ENCODE results near the gene MED15.

MED15 gene

DNA sequence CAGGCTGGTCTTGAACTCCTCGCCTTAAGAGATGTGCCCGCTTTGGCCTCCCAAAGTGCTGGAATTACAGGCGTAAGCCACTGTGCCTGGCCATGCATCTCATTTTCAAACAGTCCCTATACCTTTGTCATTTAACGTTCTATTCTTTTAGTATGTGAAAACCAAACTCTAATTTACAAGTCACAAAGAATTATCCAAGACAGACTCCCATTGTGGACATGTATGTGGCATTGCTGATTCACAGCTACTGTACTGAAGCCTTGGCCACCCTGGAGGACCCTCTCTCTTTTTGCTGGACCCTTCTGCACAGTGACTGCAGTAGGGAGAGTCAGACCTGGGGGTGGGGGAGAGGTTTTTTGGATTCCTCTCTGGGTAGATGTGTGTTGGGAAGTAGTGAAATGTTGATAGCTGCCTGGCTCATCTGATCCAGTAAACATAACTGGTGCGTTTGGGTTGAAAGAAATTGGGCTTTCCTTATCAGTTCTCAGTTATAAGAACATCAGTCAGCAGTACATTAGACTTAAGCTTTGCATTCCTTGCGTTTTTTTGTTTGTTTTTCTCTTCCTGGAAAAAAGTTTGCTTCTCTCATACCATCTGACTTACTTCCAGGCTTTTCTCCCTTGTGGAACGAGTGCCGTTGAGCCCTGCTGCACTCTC lies 65.9 kb downstream of the MED15 start:
- no peak for DNase-seq

DNA sequence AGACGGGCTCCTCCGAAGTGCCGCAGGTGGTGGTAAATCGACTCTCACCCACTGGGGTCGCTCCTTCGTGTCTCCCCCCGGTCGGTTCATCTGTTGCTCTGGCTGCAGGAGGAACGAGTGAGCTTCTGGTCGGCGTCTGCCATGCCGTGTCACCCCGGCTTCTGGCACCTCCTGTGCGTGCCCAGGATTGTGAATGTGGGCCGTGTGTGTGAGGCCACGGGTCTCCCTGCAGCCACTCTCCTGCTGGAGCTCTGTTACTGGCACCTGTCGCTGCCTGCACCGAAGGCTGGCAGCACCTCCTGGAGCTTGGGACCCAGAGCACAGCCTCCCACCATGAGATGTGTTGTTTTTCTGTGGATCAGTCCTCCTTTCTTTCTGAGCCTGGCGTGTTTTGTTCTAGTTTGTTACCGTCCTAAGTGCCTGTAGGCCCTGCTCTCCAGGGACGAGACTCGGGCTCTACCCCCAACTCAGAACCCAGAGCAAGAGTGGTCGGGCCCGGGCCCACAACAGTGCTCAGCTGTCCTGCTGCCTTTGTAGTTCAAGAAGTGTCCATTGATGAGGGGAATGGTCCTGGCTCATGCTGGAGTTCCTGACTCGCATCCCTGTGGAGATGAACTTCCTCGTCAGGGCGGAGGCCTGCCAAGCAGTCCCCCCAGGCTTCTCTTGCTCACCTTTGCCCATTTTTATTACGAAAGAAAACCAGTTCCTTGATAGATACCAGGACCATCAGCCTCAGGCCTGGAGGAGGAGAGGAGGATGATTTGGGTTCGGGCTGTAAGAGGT lies 66.6 kb downstream of the MED15 start:
- no peak for DNase-seq

DNA sequence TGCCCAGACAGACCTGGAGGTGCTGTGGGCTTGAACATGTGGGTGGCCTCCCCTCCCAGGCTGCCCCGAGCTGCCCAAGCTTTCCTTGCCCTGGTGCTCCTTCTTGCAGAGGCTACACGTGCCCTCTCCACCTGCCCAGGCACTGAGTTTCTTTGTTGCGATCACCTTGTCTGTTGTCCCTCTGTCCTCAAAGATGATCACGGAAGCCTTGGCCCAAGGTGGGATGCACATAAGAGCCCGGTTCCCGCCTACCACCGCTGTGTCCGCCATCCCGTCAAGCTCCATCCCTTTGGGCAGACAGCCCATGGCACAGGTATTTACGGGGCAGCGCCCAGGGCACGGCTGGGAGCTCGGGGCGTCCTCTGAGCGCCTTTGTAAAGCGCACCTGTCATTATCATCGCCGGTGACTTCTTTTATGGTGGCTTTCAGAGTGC lies 67.5 kb downstream of the MED15 start:
- DNase-seq, result no peak

DNA sequence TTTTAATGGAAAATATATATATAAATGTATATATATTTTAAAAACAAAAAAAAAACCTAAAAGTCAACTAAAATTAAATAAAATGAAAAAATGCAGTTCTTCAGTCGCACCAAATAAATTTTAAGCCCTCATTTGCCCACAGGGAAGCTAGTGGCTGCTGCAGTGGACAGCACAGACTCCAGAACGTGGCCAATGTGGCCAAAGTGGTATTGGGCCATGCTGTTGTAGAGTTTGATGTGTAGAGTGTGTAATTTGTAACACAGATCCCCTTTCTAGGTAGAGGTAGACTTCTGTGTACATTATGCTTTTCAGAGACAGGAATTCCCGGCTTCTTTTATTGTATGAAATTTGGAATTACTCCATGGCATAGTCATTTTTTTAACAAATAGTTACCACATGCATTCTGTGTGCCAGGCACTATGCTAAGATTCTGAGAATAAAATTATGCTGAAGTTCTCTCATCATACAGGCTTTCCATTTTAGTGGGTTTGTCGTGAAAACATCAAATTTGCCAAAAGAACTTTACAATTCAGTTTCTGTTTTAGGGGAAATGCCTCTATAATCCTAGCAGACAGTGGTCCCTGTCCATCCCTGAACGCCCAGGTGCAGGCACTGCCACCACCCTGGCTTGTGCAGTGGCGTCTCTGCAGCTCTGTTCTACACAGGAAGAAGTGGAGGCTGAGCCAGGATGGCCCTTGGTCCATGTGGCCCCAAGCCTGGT lies 68.5 kb downstream of the MED15 start:
- no peak for DNase-seq

DNA sequence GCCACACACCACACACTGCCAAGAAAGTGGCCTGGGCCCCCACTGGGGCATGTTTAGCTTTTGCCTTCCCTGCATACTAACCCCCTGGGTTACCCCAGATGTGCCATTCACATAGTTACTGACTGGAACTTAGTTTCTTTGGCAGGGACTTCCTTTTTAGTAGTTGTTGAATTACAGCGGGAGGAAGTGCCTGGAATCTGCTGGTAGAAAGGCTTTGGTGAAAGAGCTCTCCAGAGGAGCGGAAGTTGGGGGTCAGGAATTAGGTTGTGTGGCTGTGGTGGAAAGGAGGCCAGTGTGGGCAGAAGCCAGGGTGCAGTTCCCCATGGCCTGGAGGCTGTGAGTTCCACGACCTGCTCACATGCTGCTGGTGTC lies 69.0 kb downstream of the MED15 start:
- no peak for DNase-seq

DNA sequence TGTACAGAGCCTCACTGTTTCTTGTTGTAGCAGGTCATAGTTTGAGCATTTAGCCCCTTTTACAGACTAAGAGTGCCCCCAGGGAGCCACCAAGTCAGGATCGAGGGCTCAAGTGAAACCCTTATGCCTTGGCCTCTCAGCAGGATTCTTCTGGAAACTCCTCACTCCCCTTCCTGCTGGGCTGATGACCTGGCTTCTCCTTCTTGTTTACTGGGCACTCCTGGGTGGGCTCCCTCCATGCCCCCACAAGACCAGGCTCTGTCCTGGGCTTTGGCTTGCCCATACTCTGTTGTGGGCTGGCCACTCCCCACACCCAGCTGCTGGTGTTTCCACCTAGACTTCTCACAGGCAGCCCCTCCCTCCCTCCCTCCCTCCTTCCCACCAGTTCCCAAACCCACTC lies 69.6 kb downstream of the MED15 start:
- no peak for DNase-seq

DNA sequence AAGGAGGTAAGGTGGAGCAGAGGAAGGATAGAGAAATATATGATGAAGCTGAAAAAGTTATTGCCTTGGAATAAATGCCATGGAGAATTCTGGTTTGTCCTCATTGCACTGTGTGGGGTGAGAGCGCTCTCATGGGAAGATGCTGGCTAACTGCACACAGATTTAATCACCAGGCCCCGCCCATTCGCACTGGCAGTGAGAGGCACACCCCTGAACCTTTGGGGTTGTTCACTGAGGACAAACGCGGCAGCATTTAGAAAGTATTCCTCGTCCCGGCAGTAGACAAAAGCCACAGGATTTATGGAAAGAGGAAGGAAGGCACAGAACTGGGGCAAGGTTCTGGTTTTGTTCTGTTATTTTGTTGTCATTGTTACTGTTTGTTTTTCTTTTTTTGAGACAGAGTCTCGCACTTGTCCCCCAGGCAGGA lies 70.2 kb downstream of the MED15 start:
- DNase-seq, result no peak

DNA sequence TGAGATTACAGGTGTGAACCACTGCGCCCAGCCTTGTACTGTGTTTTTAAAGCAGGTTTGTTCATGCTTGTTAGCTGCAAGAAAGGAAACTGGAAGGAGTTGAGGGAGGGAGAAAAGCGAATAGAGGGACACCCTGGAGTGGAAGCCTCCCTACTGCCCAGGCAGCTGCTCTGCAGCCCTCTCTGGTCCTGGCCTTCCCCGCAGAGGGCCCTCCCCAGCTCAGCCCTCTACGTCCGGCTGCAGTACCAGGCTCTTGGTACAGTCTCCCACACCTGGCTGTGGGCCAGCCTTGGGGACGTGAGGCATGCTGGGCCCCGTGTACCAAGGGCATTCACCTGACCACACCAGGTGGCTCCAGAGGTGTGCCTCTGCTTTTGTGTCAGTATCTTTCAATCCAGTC lies 70.8 kb downstream of the MED15 start:
- DNase-seq, result peak; percentile 21

DNA sequence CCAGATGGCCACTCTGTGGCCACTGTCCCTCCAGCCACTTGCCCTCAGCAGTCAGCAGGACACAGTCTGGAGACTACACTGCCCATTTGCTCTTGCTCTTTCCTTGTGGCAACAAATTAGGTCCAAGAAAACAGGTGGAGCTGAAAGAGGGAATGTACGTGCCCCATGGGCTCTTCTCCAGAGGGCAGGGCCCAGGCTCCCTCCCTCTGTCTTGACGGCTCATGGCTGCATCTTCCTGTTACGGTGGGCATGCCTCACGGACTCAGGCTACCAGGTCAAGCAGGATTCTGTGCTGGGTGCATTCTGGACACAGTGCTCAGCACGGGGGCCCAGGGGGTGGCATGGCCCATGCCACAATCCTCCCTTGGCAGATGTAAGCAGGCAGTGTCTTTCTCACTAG lies 71.3 kb downstream of the MED15 start:
- DNase-seq, result no peak

DNA sequence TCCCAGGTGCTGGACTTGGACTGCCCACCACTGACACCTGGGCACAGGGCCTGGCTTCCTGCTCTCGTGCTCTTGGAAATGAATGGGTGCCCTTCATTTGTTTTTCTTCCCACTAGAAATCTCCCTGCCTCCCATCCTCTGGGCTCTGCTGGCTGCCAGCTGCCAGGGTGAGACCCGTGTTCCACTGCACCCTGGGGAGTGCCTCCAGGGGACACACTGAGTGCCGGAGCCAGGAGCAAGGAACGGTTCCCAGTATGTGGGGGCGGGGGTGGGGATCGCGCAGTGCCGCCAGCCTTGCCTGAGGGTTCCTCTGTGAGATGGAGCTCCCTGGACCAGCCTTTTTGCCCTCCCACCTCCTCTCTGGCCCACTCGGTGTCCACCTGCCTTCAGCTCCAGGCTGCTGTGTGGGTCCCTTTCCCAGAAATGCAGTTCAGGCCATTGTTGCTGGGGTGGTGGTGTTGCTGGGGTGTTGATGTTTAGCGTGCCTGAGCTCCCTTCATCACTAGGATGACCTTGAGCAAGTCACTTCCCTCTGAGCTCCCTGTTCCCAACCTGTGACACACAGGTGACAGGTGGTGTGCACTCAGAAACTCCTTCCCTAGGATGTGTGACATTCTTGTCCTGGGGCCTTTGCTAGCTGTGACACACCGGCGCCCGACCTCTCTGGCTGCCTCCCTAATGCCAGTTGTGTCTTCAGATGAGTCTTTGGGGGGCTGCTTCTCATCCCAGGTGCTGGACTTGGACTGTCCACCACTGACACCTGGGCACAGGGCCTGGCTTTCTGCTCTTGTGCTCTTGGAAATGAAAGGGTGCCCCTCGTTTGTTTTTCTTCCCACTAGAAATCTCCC lies 72.1 kb downstream of the MED15 start:
- DNase-seq, result peak; percentile 78

DNA sequence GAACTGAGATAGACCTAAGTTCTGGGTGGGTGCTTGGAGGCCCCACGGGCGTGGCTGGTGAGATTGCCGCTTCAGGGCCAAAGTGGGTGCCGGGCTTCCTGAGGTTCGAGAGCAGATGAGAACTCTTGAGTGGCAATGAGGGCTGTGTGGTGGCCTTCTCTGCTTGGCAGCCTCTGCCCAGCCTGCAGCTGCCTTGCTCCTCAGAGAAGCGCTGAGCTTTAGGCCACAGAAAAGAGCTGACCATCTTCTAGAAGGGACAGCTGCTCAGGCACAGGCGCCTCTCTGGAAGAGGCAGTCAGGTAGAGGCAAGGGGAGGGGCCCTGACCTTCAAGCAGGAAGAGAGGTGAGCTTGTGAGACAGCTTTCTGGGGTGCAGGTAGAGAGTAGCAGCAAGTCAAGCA lies 72.8 kb downstream of the MED15 start:
- no peak for DNase-seq

DNA sequence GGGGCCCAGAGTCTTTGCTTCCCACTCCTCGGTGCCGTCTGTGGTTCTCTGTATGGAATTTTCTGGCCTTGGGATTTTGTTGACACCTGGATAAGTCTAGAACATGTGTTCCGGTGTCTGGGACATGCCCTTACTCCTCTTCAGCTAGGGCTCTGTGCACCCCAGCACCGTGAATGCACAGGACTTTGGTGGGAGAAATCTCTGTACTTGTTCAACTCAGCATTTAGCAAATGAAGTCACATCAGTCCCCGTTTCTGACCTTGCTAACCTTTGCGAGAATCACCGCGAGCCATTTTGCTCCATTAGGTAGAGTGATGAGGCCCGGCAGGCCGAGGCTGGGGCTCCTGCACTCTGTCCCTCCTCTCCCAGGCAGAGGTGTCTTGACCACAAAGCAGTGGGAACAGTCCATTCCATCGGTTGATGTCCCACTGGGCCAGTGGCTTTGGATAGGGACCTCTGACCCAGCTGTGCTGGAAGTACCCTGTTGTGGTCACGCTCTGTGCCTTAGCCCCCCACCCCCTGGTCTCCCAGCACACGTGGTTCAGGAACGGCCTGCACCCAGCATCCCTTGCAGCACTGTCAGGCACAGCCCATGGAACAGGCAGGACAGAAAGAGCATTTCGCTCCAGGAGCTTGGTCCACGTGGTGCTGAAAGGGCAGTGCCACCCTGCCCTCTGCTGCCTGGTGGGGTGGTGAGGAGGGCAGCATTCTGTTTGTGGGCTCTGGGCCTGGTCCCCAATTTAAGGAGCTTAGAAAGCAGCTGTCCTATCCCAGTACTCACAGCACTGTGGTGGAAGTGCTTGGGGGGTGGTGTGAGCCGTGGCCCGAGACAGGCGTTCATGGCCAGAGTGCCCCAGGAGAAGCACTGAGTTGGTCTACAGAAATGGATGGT lies 73.4 kb downstream of the MED15 start:
- DNase-seq, result no peak

DNA sequence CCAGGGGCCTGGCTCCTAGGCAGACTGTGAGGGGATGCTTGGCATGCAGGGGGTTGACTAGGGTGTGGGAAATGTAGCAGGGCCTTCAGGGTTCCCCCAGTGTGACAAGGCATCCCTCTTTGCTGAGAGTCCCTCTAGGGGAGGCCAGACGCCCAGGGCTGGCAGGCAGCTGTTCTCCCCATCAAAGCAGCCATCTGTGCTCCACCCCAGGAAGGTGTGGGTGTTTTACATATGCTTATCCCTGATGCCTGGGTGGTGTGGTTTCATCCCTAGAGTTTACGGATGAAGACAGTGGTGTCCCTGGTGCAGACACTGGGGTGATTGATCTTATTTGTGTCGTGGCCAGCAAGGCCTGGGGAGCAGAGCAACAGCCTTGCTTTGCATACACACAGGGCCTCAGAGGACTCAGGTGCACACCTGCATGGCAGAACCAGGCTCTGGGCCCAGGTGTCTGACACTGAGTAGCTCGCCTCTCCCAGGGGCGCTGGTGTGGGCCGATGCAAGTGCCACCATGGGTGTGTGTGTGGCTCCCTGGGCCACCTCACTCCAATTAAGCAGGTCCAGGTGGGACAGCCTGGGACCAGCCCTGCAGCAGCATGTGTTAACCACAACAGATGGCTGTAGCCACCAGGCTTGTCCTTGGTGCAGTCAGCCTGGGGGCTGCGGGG lies 74.2 kb downstream of the MED15 start:
- DNase-seq, result no peak

DNA sequence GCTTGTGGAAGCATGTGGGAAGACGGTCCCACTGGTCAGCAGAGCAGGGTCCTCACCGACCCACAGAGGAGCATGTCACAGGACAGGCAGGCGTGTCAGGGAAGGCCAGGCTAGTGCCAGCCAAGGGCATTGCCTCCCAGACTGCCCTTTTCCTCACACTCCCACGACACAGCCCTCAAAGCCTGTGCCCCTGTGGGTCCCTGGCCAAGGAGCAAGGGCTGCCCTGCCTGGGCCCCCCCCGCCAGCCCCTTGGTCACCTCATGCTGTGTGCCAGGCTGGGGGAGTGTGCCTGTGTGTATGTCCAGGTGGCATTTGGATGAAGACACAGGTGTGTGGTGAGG lies 74.7 kb downstream of the MED15 start:
- no peak for DNase-seq

DNA sequence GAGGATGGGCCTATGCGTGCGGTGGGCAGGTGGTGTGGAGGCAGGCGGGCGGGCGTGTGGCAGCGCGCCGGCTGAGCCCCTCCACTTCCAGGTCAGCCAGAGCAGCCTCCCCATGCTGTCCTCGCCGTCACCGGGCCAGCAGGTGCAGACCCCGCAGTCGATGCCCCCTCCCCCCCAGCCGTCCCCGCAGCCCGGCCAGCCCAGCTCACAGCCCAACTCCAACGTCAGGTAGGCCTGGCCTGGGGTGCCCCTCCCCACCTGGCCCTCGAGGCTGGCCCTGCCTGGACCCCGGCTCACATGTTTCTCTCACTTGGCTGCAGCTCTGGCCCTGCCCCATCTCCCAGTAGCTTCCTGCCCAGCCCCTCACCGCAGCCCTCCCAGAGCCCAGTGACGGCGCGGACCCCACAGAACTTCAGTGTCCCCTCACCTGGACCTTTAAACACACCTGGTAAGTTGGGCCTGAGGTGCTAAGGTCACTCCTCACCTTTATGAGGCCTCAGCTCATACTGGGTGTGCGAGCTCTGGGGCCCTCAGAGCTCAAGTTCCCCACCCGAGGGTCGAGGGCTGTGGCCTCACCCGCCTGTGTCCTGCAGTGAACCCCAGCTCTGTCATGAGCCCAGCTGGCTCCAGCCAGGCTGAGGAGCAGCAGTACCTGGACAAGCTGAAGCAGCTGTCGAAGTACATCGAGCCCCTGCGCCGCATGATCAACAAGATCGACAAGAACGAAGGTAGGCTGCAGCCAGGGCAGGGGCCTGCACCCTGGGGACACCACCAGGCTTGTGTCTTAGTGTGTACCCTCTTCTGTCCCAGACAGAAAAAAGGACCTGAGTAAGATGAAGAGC lies 75.3 kb downstream of the MED15 start:
- no peak for DNase-seq

DNA sequence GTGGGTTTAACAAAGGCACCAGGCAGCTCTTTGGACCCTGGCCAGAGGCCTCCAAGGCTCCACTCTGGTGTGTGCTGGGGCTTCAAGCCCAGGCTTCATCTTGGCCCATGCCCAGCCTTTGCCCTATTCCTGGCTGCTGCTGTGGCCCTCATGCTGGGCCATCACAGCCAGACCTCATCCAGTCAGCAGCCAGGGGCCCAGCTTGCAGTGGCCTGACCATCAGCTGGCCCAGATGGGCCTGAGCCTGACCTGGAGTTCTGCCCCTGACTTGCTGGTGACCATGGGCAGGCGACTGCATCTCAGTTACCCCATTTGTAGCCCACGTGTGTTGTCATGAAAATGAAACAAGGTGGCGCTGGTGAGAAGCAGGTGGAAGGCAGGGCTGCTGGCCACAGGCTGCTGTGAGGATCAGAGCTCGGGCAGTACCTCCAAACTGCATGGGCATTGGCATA lies 76.1 kb downstream of the MED15 start:
- DNase-seq, result no peak

DNA sequence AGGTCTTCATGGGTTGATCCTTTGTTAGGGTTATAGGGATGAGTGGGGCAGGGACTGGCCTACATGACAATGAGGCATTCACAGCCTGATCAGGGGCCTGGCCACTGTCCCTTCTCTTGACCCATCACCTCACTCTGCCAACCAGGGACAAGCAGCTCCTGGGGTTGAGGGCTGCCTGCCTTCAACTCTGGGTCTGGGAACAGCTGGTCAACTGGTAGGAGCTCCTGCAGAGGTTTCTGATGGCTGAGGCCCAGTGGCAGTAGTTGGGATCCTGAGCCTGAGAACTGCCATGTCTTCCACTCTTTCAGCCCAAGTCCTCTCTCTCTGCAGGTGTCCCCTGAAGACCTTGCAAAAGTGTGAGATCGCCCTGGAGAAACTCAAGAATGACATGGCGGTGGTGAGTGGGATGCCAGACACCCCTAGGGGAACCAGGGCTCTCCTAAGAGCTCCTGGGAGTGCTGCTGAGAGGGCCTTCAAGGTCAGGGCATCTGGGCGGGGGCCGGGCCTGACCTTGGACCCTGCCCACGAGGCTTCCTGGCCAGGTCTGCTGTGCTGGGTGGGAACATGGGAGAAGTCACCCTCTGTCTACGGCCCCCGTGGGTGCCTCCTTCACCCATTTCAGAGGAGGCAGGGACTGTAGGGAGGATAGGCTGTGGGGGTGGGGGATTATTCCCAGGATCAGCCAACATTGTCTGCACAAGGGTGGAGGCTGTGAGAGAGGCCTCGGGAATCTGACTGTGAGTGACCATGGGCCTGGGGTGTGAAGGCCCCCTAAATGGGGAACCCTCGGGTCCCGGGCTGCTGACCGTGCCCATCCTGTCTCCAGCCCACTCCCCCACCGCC lies 76.8 kb downstream of the MED15 start:
- DNase-seq, result no peak

DNA sequence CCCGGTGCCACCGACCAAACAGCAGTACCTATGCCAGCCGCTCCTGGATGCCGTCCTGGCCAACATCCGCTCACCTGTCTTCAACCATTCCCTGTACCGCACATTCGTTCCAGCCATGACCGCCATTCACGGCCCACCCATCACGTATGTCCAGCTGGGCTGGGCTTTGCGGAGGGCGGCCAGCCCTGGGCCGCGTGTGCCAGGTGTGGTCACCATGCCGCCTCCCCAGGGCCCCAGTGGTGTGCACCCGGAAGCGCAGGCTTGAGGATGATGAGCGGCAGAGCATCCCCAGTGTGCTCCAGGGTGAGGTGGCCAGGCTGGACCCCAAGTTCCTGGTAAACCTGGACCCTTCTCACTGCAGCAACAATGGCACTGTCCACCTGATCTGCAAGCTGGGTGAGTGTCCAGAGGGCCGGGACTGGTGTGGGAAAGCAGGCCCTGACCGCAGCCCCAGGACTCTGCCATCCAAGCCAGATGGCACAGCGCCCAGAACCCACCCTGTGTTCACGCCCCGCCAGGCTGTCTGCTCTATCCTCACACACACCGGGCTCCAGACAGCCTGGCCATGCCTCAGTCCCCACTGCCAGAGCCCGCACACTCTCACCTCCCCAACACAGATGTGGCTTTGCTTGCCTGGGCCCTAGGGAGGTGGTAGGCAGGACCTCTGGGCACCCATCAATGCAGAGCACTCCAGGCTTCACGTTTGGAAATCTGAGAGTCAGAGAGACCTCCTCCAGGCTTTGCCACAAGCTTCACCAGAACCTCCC lies 77.6 kb downstream of the MED15 start:
- DNase-seq, result peak; percentile 32
